IPS-11a (cell line): ENCODE data around the gene C7.
"Not testable (repeated sequence)": the region's sequence is repeated elsewhere in the genome, so short reads cannot be mapped to it uniquely, and the experiment has no call there.

Source experiments
- H3K4me3 ChIP-seq: one replicate; pipeline ENCODE4 v1.5.1; 2013; ENCODE audit warnings: low read depth, low read length, control low read depth

The C7 gene

DNA sequence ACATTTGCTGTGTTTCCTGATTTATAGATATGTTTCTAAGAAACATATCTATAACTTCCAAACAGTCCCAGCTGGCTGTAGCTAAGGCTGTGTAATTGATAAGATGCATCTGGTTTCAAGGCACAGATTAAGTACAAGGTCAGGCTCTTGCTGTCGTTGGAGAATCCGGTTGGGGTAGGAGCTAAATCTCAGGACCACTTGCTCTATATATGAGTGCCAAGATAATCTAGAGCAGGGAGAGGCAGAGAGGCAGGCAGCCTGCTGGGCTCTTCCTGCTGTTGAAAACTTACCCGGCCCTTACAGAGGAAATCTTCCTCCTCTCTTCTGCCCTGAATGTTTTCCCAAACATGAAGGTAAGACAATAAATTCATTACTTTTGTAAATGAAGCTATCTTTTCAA is at the start of gene C7:
Gene C7 (plus strand): TSS at position 234 of the 400 bp plus-strand sequence. CDS start 114 bp downstream, at position 348.
- no peak within 1 kb of the TSS for H3K4me3 ChIP-seq

DNA sequence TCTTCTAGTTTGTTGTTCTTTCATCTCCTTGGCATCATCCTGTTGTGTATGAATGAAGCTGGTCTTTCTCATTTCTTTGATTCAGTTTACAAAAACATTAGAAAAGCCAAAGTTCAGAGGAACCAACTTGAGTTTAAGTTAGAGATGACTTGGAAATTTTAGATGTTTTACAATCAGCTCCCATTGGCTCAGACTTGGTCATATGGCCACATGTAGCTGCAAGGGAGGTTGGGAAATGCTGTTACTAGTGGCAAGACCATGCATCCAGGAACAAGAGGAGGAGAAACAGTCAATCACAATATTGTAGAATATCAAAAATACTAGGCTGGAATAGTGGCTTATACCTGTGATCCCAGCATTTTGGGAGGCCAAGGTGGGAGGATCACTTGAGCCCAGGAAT is 48.6 kb upstream of the C7 start:
- no peak overlapping the region for H3K4me3 ChIP-seq

DNA sequence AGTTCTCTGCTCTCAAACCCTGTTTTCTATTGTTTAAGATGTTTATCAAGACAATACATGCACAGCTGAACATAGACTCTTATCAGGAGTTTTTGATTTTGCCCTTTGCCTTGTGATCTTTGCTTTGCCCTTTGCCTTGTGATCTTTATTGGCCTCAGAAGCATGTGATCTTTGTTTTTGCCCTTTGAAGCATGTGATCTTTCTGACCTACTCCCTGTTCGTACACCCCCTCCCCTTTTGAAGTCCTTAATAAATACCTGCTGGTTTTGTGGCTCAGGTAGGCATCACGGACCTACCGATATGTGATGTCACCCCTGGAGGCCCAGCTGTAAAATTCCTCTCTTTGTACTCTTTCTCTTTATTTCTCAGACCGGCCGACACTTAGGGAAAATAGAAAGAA is 44.3 kb upstream of the C7 start:
- H3K4me3 ChIP-seq: not testable (repeated sequence)

DNA sequence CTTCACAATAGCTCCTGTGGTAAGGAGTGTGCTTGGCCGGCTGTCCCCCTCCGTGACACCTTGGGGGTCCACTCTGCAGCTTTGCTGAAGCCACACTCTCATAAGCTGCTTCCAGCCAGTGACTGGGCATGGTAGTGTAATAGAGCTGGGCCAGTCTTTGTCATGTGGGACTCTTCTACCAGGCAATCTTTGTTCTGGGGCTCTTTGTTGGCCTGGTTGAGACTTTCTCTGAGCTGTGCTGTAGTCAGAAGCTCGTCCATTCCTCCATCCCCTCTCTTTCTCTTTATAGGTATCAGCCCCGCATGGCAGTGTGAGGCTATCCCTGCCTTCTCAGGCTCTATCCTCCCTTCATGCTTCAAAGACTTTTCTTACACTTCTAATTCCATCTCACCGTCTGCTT is 42.5 kb upstream of the C7 start:
- H3K4me3 ChIP-seq: no peak overlapping the region

DNA sequence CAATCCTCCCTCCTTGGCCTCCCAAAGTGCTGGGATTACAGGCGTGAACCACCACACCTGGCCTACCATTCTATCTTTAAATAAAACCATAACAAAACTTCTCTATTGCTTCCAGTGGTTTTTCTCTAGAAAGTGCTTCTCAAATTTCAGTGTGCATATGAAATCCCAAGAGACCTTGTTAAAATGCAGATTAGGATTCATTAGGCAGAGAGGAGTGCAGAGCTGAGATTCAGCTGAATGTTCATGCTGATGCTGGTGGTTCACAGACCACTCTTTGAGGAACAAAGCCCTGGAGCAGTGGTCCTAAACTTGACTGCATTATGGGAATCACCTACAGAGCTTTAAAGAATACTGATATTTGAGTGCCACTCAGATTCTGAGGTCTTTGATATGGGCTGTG is 39.9 kb upstream of the C7 start:
- H3K4me3 ChIP-seq: no peak overlapping the region

DNA sequence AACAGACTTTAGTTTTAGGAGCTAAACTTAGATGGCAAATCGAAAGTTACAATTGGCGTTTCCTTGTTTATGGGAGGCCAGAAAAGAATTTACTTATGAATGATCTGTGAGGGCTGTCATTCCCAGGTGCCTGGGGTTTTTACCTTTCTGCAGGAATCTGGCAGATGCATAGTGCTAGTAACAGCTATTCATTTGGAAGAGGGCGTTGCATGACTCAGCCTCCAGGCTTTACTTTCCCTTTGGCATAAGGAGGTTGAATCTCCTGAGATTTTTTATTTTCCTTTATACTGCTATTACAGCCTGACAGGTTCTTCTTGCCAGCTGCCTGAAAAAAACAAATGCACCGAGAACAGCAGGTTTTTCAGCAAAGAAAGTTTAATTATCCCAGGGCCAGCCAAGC is 38.1 kb upstream of the C7 start:
- no peak overlapping the region for H3K4me3 ChIP-seq

DNA sequence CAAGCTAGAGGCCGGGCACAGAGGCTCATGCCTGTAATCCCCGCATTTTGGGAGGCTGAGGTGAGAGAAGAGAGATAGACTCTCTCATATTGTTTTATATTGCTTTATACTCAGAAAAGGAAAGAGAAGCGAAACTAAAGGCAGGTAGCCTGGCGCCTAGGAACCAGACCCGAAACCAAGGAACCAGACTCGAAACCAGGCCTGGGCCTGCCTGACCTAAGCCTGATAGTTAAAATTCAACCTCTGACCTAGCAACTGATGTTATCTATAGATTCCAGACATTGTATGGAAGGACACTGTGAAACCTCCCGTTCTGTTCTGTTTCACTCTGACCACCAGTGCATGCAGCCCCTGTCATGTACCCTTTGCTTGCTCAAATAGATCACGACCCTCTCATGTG is 37.0 kb upstream of the C7 start:
- H3K4me3 ChIP-seq: not testable (repeated sequence)

DNA sequence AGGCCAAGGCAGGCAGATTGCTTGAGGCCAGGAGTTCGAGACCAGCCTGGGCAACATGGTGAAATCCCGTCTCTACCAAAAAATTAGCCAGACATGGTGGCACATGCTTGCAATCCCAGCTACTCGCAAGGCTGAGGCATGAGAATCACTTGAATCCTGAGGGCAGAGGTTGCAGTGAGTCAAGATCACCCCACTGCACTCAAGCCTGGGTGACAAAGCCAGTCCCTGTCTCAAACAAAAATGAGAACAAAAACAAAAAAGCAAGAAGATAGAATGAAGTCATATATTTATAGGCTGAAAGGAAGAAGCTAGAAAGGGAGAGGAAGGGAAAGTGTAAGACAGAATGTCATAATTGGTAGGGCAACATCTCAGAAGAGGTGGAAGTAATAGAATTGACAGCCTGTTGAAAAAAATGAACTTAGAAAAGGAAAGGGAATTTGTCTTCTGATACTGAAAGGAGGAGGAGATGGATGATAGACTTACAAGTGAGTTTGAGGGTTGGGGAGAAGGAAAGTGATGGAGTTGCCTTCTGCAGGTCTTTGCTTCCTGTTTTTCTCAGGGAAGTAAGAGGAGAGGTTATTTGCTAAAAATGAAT is 35.9 kb upstream of the C7 start:
- no peak overlapping the region for H3K4me3 ChIP-seq

DNA sequence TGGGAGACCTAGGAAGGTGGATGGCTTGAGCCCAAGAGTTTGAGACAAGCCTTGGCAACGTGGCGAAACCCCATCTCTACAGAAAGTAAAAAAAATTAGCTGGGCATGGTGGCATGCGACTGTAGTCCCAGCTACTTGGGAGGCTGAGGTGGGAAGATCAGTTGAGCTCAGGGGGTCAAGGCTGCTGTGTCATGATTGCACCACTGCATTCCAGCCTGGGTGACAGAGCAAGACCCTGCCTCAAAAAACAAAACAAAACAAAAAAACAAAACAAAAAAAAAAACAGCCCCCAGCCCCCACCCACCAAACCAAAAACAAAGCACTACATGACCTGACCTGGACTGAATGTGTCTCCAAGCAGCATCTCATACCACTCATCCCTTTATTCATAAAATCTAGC is 33.3 kb upstream of the C7 start:
- no peak overlapping the region for H3K4me3 ChIP-seq

DNA sequence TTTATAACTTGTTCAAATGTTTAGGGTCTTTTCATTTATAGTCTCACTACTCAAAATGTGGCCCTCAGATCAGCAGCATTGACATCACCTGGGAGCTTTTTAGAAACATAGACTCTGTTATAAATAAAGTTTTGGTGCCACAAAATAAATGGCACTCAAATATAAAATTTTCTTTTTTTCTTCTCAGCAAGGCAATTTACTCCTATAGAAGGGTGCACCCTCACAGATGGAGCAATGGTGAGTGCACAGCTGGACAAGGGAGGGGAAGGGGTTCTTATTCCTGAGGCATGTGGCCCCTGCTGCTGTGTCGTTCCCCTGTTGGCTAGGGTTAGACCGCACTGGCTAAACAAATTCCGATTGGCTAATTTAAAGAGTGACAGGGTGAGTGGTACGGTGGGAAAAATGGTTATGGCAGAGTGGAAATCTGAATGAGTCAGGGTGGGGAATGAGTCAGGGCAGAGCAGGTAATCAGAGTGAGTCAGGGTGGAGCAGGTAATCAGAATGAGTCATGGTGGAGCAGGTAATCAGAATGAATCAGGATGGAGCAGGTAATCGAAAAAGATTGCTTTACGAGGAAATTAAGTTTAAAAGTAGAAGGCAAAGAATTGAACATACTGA is 31.8 kb upstream of the C7 start:
- H3K4me3 ChIP-seq: no peak overlapping the region

DNA sequence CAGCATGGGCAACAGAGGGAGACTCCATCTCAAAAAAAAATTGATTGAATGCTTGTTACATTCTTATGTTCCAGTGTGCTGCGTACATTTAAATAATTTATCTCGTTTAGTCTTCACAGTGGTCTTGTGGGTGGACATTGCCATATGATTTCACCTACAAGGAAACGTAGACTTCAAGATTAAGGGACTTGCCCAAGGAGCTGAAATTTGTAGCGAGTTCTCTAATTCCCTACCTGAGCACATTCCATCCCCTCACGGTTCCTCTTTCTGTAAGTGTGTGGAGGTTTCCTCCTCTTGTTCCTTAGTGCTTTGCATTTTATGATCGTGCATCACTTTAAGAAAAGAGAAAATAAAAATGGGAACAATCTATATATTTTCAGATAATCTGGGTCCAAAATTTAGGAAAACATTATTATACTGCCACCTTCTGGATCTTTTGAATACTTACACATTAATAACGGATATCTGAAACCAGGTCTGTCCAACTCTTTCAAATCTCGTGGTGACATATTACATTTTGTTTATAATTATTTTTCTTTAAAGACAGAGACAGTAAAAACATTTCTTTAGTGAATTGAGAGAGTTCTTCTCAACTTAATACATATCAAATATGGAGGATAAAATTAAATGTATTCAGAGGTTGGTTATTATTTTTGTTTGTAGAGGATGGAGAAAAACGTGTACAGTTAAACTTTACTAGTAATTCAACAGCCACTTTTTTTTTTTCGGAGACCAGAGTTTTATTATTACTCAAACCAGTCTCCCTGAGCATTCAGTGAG is 29.9 kb upstream of the C7 start:
- no peak overlapping the region for H3K4me3 ChIP-seq

DNA sequence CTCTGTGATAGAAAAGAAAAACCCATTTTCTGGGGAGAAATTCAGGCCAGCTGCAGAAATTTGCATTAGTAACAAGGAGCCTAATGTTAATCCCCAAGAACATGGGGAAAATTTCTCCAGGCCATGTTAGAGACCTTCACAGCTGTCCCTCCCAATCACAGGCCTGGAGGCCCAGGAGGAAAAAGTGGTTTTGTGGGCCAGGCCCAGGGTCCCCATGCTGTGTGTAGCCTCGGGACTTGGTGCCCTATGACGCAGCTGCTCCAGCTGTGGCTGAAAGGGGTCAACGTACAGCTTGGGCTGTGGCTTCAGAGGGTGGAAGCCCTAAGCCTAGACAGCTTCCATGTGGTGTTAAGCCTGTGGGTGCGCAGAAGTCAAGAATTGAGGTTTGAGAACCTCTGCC is 27.0 kb upstream of the C7 start:
- H3K4me3 ChIP-seq: no peak overlapping the region

DNA sequence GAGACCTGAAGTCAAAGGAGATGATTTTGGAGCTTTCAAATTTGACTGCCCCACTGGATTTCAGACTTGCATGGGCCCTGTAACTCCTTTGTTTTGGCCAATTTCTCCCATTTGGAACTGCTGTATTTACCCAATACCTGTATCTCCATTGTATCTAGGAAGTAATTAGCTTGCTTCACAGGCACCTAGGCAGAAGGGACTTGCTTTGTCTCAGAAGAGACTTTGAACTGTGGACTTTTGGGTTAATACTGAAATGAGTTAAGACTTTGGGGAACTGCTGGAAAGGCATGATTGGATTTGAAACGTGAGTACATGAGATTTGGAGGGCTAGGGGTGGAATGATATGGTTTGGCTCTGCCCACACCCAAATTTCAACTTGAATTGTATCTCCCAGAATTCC is 26.2 kb upstream of the C7 start:
- not testable (repeated sequence) for H3K4me3 ChIP-seq

DNA sequence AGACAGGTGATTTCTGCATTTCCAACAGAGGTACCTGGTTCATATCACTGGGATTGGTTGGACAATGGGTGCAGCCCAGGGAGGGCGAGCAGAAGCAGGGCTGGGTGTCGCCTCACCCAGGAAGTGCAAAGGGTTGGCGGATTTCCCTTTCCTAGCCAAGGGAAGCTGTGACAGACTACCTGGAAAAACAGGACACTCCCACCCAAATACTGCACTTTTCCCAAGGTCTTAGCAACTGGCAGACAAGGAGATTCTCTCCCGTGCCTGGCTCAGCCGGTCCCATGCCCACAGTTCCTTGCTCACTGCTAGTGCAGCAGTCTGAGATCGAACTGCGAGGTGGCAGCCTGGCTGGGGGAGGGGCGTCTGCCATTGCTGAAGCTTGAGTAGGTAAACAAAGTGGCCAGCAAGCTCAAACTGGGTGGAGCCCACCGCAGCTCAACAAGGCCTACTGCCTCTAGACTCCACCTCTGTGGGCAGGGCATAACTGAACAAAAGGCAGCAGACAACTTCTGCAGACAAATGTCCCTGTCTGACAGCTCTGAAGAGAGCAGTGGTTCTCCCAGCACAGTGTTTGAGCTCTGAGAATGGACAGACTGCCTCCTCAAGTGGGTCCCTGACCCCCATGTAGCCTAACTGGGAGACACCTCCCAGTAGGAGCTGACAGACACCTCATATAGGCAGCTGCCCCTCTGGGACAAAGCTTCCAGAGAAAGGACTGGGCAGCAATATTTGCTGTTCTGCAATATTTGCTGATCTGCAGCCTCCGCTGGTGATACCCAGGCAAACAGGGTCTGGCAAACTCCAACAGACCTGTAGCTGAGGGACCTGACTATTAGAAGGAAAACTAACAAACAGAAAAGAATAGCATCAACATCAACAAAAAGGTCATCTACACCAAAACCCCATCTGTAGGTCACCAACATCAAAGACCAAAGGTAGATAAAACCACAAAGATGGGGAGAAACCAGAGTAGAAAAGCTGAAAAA is 13.6 kb upstream of the C7 start:
- not testable (repeated sequence) for H3K4me3 ChIP-seq

DNA sequence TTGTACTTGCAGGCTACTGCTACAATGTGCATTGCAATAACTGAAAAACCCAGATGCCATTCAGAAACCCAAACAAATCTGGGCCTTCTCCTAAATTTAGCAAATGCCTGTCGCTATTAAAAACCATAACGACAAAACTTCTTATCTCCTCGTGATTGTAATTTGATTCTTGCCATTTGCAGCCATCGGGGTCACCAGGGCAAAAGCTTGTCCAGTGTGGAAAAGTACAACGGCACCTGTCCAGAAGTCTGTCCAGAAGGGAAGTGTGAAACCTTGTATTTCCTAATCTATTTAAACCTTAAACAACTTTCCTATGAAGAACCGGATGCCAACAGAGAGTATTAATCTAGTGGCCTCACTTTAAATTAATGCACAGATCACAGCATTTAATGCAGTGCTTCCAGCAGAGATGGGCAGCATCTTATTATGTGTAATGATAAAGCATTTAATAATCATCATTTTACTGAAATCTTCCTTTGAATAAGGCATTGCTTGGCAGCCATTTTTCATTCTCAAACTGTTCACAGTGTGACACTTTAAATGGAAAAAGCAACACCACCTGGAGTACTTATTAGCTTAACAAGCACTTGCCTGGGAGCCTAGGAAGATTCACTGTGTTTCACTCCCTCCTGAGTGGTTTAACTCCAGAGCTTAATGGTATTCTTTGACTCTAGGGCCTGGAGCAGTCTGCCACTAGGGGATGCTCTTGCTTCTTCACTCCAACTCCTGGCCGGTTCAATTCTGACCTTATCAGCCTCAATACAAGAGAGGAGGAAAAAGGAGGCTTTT is 4.9 kb upstream of the C7 start:
- H3K4me3 ChIP-seq: no peak overlapping the region

DNA sequence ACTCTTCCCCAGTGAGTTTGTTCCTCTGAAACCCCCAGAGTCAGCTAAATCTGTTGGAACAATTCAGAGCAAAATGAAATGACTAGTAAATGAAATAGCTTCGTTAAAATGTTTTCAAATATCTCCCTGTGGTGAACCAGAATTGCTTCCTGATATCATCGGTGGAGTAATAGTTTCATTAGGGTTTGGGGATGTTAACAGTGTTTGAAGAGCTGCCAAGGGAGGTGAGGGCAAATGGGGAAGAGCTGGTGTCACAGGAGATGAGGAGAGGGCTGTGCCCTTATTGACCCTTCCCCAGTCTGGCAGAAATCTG is 4.3 kb upstream of the C7 start:
- H3K4me3 ChIP-seq: no peak overlapping the region

DNA sequence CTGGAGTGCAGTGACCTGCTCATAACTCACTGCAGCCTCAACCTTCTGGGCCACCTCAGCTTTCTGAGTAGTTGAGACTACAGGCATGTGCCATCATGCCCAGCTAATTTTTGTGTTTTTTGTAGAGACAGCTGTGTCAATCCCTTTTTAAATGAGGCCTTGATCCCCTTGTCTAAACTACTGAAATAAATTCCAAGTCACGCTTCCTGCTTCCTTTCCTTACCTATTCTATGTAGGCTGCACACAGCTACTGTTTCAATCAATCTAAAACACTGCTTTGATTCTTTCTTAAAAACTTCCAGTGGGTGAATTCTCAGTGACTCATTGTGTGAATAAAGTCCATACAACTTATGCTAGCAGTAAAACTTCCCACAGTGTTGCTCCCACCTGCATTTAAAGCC is 2.9 kb upstream of the C7 start:
- H3K4me3 ChIP-seq: no peak overlapping the region

DNA sequence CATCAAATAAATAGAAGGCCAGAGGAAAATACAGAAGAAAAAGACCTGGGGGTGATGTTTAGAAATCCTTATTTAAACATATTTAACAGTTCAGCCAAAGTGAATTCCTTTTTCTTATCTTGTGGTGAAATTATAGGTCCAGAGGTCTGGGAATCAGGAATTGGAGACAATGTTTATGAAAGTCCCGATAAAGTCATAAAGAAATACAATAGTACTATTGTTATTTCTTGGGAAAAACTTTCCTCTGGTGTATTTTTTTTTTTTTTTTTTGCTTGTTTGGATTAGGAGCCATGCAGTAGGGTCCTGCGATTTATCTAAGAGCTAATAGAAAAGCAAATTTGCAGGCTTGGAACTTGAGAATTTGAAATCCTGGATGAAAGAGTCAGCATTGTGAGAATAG is 426 bp downstream of the C7 start:
- H3K4me3 ChIP-seq: no peak overlapping the region

DNA sequence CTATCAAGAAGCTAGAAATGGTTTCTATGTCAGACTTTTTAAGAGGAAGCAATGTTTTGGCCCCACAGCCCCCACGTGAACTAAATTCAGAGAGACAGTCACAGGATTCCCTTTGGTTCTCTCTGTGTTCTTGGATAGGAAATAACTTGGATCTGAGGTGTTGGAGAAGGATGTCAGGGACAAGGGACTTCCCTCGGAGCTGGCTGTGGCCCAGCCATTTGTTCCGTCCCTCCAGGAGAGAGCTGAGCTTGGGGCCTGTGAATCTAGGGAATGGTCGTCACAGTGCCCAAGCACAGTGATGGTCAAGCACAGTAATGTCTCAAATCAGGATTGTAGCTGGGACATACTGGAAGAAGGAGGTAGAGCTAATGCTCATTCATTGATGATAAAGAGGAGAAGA is 2.0 kb downstream of the C7 start:
- no peak overlapping the region for H3K4me3 ChIP-seq

DNA sequence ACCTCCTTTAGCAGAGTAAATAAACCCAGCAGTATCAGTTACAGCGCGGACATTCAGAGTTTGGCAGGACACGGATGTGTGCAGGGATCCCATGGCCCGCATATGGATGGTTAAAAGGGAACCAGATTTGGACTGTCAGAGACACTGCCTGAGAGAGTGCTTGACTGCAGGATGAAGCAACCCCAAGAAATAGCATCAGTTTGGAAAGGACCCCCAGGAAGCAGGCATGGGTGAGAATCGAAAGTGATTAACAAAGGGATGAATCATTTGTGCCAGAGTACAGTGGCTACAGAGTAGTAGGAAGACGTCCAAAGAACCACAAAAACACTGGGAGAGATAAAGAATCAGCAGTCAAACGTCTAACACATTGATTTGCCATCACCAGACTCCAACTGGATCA is 5.5 kb downstream of the C7 start:
- no peak overlapping the region for H3K4me3 ChIP-seq
